ENCODE results near the gene SPSB2.
"Not testable (repeated sequence)": the region's sequence is repeated elsewhere in the genome, so short reads cannot be mapped to it uniquely, and the experiment has no call there.

SPSB2 gene

GRCh38 chr12:6899837-6900519 lies 26.9 kb upstream of the SPSB2 start:
- no peak for DNase-seq

- DNase-seq = no peak
Observed at GRCh38 chr12:6899427-6899826, 26.3 kb upstream of the SPSB2 start.

GRCh38 chr12:6896846-6897435 lies 23.8 kb upstream of the SPSB2 start:
- no peak for DNase-seq

- DNase-seq = no peak
Observed at GRCh38 chr12:6894321-6894720, 21.2 kb upstream of the SPSB2 start.

- not testable (repeated sequence) for DNase-seq
Observed at GRCh38 chr12:6892683-6893082, 19.6 kb upstream of the SPSB2 start.

GRCh38 chr12:6891646-6892001 lies 18.5 kb upstream of the SPSB2 start:
- no peak for DNase-seq

GRCh38 chr12:6890789-6891645 lies 17.9 kb upstream of the SPSB2 start:
- peak; percentile 99 for DNase-seq

GRCh38 chr12:6889775-6890573 lies 16.9 kb upstream of the SPSB2 start:
- DNase-seq = not testable (repeated sequence)

GRCh38 chr12:6888794-6889193 lies 15.7 kb upstream of the SPSB2 start:
- not testable (repeated sequence) for DNase-seq

- DNase-seq = no peak
Observed at GRCh38 chr12:6888360-6888759, 15.3 kb upstream of the SPSB2 start.

GRCh38 chr12:6887460-6887859 lies 14.4 kb upstream of the SPSB2 start:
- no peak for DNase-seq

GRCh38 chr12:6886206-6886999 lies 13.3 kb upstream of the SPSB2 start:
- not testable (repeated sequence) for DNase-seq

- no peak for DNase-seq
Observed at GRCh38 chr12:6884539-6884938, 11.4 kb upstream of the SPSB2 start.

GRCh38 chr12:6883683-6884082 lies 10.6 kb upstream of the SPSB2 start:
- no peak for DNase-seq

GRCh38 chr12:6883252-6883651 lies 10.1 kb upstream of the SPSB2 start:
- DNase-seq = no peak

GRCh38 chr12:6879824-6880223 lies 6.7 kb upstream of the SPSB2 start:
- not testable (repeated sequence) for DNase-seq

- DNase-seq = not testable (repeated sequence)
Observed at GRCh38 chr12:6874015-6874368, 889 bp upstream of the SPSB2 start.

GRCh38 chr12:6872073-6873048 lies 742 bp downstream of the SPSB2 start:
- peak; percentile 88 for DNase-seq

GRCh38 chr12:6871052-6871957 lies 1.8 kb downstream of the SPSB2 start:
- peak; percentile 24 for DNase-seq

- DNase-seq = not testable (repeated sequence)
Observed at GRCh38 chr12:6870304-6870703, 2.8 kb downstream of the SPSB2 start.
